Colonic mucosa (tissue), 4 donors: ENCODE data around the gene ZC3H12A. TPM values are rescaled to one million over a fixed set of nuclear protein-coding genes. Genes with fewer than 3 reads are reported as not detected.
A peak's percentile ranks its signal among the peaks of the same experiment; 100 is the strongest.

Experiments used
- DNase-seq: peaks from one replicate; pipeline ENCODE4 v3.0.0-alpha.2; 2020
- H3K27ac ChIP-seq: fragments of 200-600 bp; one replicate; pipeline ENCODE4 v1.8.0; 2021
- H3K27me3 ChIP-seq: fragments of 200-600 bp; one replicate; pipeline ENCODE4 v1.8.0; 2021
- H3K36me3 ChIP-seq: fragments of 200-600 bp; one replicate; pipeline ENCODE4 v1.8.0; 2021
- H3K4me1 ChIP-seq: fragments of 200-600 bp; one replicate; pipeline ENCODE4 v1.8.0; 2021; ENCODE audit warnings: mild to moderate bottlenecking
- H3K4me3 ChIP-seq: fragments of 200-600 bp; one replicate; pipeline ENCODE4 v1.8.0; 2021
- H3K9ac ChIP-seq, 2 donors: one replicate each; pipeline ENCODE4 v1.7.0; 2013; ENCODE audit warnings: control low read depth in 2 of 2, low read depth in 2 of 2, low read length in 2 of 2
- H3K9me3 ChIP-seq: fragments of 200-600 bp; one replicate; pipeline ENCODE4 v1.8.0; 2021
- CTCF ChIP-seq: fragments of 200-600 bp; IDR thresholded peaks from one replicate; pipeline ENCODE4 v1.8.0; 2022; ENCODE audit warnings: antibody characterized with exemption, mild to moderate bottlenecking
- intact Hi-C: fragments of 100-400 bp; cut with DNase I; formaldehyde crosslinking; loops from one replicate; pipeline ENCODE4 v1.14.1; 2022
- total RNA-seq, 2 donors: library from RNA; stranded (reverse); fragmentation: NEBNext Ultra II Directional in 1 of 2; extraction: Animal tissue kit (Norgen Biotek cat#: 25700) in 1 of 2; gene quantifications; one replicate each; pipeline ENCODE4 v1.2.1, GENCODE V29; 2021
- donor health status: healthy.
- donor health status: DM: no; HTN: no; CAD: no.
- donor health status: DM: no; HTN: no; CAD: no.

Gene ZC3H12A
- total RNA-seq, 2 donors from 2014 or later, result 18.2 to 35.4 TPM

- H3K36me3 ChIP-seq, result peaks cover 32% of the 10 kb centered on the region
- peak overlapping the region; percentile 94 for H3K27ac ChIP-seq
- no peak for TF ChIP-seq CTCF
- H3K4me1 ChIP-seq, result peaks cover 12% of the 10 kb centered on the region
- H3K9ac ChIP-seq, result peak overlapping the region; percentile 68 to 99
- no peaks in the 10 kb centered on the region for H3K27me3 ChIP-seq
- peak overlapping the region; percentile 92 for H3K4me3 ChIP-seq
- H3K9me3 ChIP-seq, result no peaks in the 10 kb centered on the region
- intact Hi-C loops, result no loop called here
- DNase-seq, result peak; percentile 97
Measured at GRCh38 chr1:37479255-37480124, 5.1 kb downstream of the ZC3H12A start.

- TF ChIP-seq CTCF, result no peak
- Histone ChIP-seq H3K4me3 (peak overlapping the region; percentile 92), H3K27me3 (no peaks in the 10 kb centered on the region), H3K27ac (peak overlapping the region; percentile 94), H3K9ac (peak overlapping the region; percentile 37 to 99), H3K4me1 (peaks cover 12% of the 10 kb centered on the region), H3K9me3 (no peaks in the 10 kb centered on the region), H3K36me3 (peaks cover 32% of the 10 kb centered on the region)
- intact Hi-C loops, result no loop called here
- DNase-seq, result no peak
Measured at GRCh38 chr1:37480125-37480466, 5.7 kb downstream of the ZC3H12A start.

GRCh38 chr1:37480581-37481288 is 6.4 kb downstream of the ZC3H12A start:
- TF ChIP-seq CTCF, result no peak
- no peaks in the 10 kb centered on the region for H3K9me3 ChIP-seq
- H3K4me3 ChIP-seq, result no peak overlapping the region
- H3K27ac ChIP-seq, result peak overlapping the region; percentile 94
- H3K9ac ChIP-seq, result peak overlapping the region in 1 of 2 donors; percentile 99
- intact Hi-C loops, result no loop called here
- H3K36me3 ChIP-seq, result peaks cover 32% of the 10 kb centered on the region
- peak; percentile 20 for DNase-seq
- H3K27me3 ChIP-seq, result no peaks in the 10 kb centered on the region
- peaks cover 12% of the 10 kb centered on the region for H3K4me1 ChIP-seq

GRCh38 chr1:37481289-37482003 is 7.1 kb downstream of the ZC3H12A start:
- DNase-seq, result no peak
- no peaks in the 10 kb centered on the region for H3K27me3 ChIP-seq
- H3K36me3 ChIP-seq, result peaks cover 32% of the 10 kb centered on the region
- TF ChIP-seq CTCF, result no peak
- peaks cover 19% of the 10 kb centered on the region for H3K4me1 ChIP-seq
- H3K9ac ChIP-seq, result peak overlapping the region in 1 of 2 donors; percentile 99
- no peak overlapping the region for H3K4me3 ChIP-seq
- intact Hi-C loops, result no loop called here
- no peak overlapping the region for H3K27ac ChIP-seq
- no peaks in the 10 kb centered on the region for H3K9me3 ChIP-seq

- no peak overlapping the region for H3K4me3 ChIP-seq
- intact Hi-C loops, result no loop called here
- H3K9me3 ChIP-seq, result no peaks in the 10 kb centered on the region
- DNase-seq, result no peak
- no peak for TF ChIP-seq CTCF
- H3K4me1 ChIP-seq, result peaks cover 27% of the 10 kb centered on the region
- no peaks in the 10 kb centered on the region for H3K27me3 ChIP-seq
- H3K9ac ChIP-seq, result no peak overlapping the region
- no peak overlapping the region for H3K27ac ChIP-seq
- H3K36me3 ChIP-seq, result peaks cover 32% of the 10 kb centered on the region
Measured at GRCh38 chr1:37482004-37482785, 7.8 kb downstream of the ZC3H12A start.
